Osteocyte (in vitro differentiated cells): Measurements from ENCODE around the gene CALD1. TPM values are rescaled to one million over a fixed set of nuclear protein-coding genes. Genes with fewer than 3 reads are reported as not detected.

Experiments
- DNase-seq: peaks from one replicate; pipeline ENCODE4 v3.0.0; 2021; ENCODE audit warnings: mixed read lengths; ENCODE audit not compliant: unreplicated experiment; ENCODE audit errors: extremely low spot score
- H3K27ac Mint-ChIP-seq: one replicate; pipeline ENCODE4 v1.8.0; 2021; ENCODE audit warnings: mild to moderate bottlenecking, mixed read lengths; ENCODE audit not compliant: unreplicated experiment
- H3K27me3 Mint-ChIP-seq: one replicate; pipeline ENCODE4 v1.8.0; 2021; ENCODE audit warnings: mixed read lengths; ENCODE audit not compliant: unreplicated experiment
- H3K36me3 Mint-ChIP-seq: one replicate; pipeline ENCODE4 v1.8.0; 2021; ENCODE audit warnings: mixed read lengths; ENCODE audit not compliant: unreplicated experiment
- H3K4me1 Mint-ChIP-seq: one replicate; pipeline ENCODE4 v1.8.0; 2021; ENCODE audit warnings: mixed read lengths; ENCODE audit not compliant: unreplicated experiment
- H3K4me3 Mint-ChIP-seq: one replicate; pipeline ENCODE4 v1.8.0; 2021; ENCODE audit warnings: mild to moderate bottlenecking, moderate library complexity, mixed read lengths; ENCODE audit not compliant: unreplicated experiment
- H3K9me3 Mint-ChIP-seq: one replicate; pipeline ENCODE4 v1.8.0; 2021; ENCODE audit warnings: mixed read lengths; ENCODE audit not compliant: unreplicated experiment
- CTCF ChIP-seq: fragments of 200-600 bp; sonication (generic); IDR thresholded peaks from 2 replicates; pipeline ENCODE4 v1.5.0; 2021; ENCODE audit warnings: antibody characterized with exemption, mild to moderate bottlenecking, moderate library complexity
- total RNA-seq: library from RNA; stranded (reverse); gene quantifications from 2 replicates; pipeline ENCODE4 v1.2.1, GENCODE V29; 2021

The CALD1 gene
- total RNA-seq, 1 donor from 2014 or later = 807 TPM

GRCh38 chr7:134750083-134751062 lies 29.1 kb upstream of the CALD1 start:
- Mint-ChIP-seq H3K36me3 (no peaks in the 10 kb centered on the region), H3K9me3 (no peaks in the 10 kb centered on the region), H3K4me1 (peaks cover 39% of the 10 kb centered on the region), H3K4me3 (no peak overlapping the region), H3K27me3 (no peaks in the 10 kb centered on the region), H3K27ac (peak overlapping the region; percentile 59)
- TF ChIP-seq CTCF = peak; percentile 68
- DNase-seq = no peak

GRCh38 chr7:134752006-134752760 lies 27.3 kb upstream of the CALD1 start:
- no peaks in the 10 kb centered on the region for H3K27me3 Mint-ChIP-seq
- H3K27ac Mint-ChIP-seq = no peak overlapping the region
- DNase-seq = no peak
- H3K4me3 Mint-ChIP-seq = no peak overlapping the region
- TF ChIP-seq CTCF = no peak
- H3K36me3 Mint-ChIP-seq = no peaks in the 10 kb centered on the region
- H3K9me3 Mint-ChIP-seq = no peaks in the 10 kb centered on the region
- H3K4me1 Mint-ChIP-seq = peaks cover 32% of the 10 kb centered on the region

GRCh38 chr7:134755422-134756022 lies 23.9 kb upstream of the CALD1 start:
- Mint-ChIP-seq H3K36me3 (no peaks in the 10 kb centered on the region), H3K4me1 (peaks cover 46% of the 10 kb centered on the region), H3K9me3 (no peaks in the 10 kb centered on the region), H3K4me3 (no peak overlapping the region), H3K27ac (peak overlapping the region; percentile 46), H3K27me3 (no peaks in the 10 kb centered on the region)
- DNase-seq = peak; percentile 83
- peak; percentile 84 for TF ChIP-seq CTCF

GRCh38 chr7:134757938-134758337 lies 21.5 kb upstream of the CALD1 start:
- Mint-ChIP-seq H3K4me3 (no peak overlapping the region), H3K27me3 (no peaks in the 10 kb centered on the region), H3K9me3 (no peaks in the 10 kb centered on the region), H3K36me3 (no peaks in the 10 kb centered on the region), H3K27ac (no peak overlapping the region), H3K4me1 (peaks cover 50% of the 10 kb centered on the region)
- no peak for DNase-seq
- TF ChIP-seq CTCF = no peak
